K562 (cell line): ENCODE results near the gene R3HDM1. TPM values are rescaled to one million over a fixed set of nuclear protein-coding genes. Genes with fewer than 3 reads are reported as not detected.

Experiments used
- ATAC-seq: fragments of 200-7000 bp; cut with Tn5 transposase; 3 replicates; pipeline ENCODE4 v1.9.1; 2020; ENCODE audit warnings: moderate library complexity
- BruUV-seq: library from RNA; stranded (reverse); fragments of 400-500 nt; replicated peaks from 2 replicates; lab custom pipeline; 2021; lab: Mats Ljungman, UMichigan
- CTCF ChIA-PET: fragments of 300-600 bp; formaldehyde crosslinking; extraction: SDS; loops from one replicate; lab custom pipeline; 2021; ENCODE audit warnings: low intra/inter-chr PET ratio; lab: Yijun Ruan, JAX
- POLR2A ChIA-PET: fragments of 300-600, 350-650 bp; sonication (Branson Sonifier 250); formaldehyde crosslinking; extraction: SDS; loops from one replicate; lab custom pipeline; 2021; ENCODE audit warnings: antibody characterized with exemption, inconsistent platforms; lab: Yijun Ruan, JAX
- DNase-seq, 4 experiments: peaks; one replicate each; pipeline versions ENCODE4 v3.0.0 to v3.0.0-alpha.2; 2011 to 2018; ENCODE audit warnings: low spot score in 3 of 4, mixed read lengths in 3 of 4; ENCODE audit errors: extremely low read depth in 1 of 4
- FAIRE-seq: peaks from 2 replicates; lab custom pipeline; 2011; peaks lifted over from hg19 to GRCh38; lab: Jason Lieb, UNC
- H2AFZ ChIP-seq: 2 replicates; pipeline ENCODE4 v1.6.0; 2011; ENCODE audit warnings: low read depth, low read length, control low read depth, inconsistent platforms
- H3K27ac ChIP-seq: fragments of 200-600 bp; 3 replicates; pipeline ENCODE4 v1.8.0; 2011; ENCODE audit warnings: low read depth, mild to moderate bottlenecking, control low read depth, inconsistent platforms, low read length, moderate library complexity, mixed read lengths; ENCODE audit errors: extremely low read depth
- H3K27me3 ChIP-seq, 2 experiments: fragments of 300-600 bp in 1 of 2; 2 replicates in 1 of 2; 3 replicates in 1 of 2; pipeline versions ENCODE4 v1.6.0 to v1.8.0; 2011; ENCODE audit warnings: inconsistent platforms in 2 of 2, low read length in 2 of 2, mild to moderate bottlenecking in 1 of 2, mixed read lengths in 1 of 2, moderate library complexity in 1 of 2; ENCODE audit not compliant: control insufficient read depth in 2 of 2, insufficient read depth in 2 of 2
- H3K36me3 ChIP-seq: fragments of 300-600 bp; 3 replicates; pipeline ENCODE4 v1.8.0; 2011; ENCODE audit warnings: mild to moderate bottlenecking, low read length, inconsistent platforms; ENCODE audit not compliant: control insufficient read depth, insufficient read depth
- H3K4me1 ChIP-seq, 2 experiments: fragments of 200-600 bp in 1 of 2; replicated peaks in 1 of 2; 2 replicates in 1 of 2; 3 replicates in 1 of 2; pipeline versions ENCODE4 v1.5.1 to v1.8.0; 2011; ENCODE audit warnings: inconsistent platforms in 2 of 2, low read length in 2 of 2, mild to moderate bottlenecking in 1 of 2, mixed read lengths in 1 of 2, moderate library complexity in 1 of 2; ENCODE audit not compliant: control insufficient read depth in 2 of 2, insufficient read depth in 2 of 2
- H3K4me2 ChIP-seq: 2 replicates; pipeline ENCODE4 v1.6.1; 2011; ENCODE audit warnings: low read length, control low read depth, inconsistent platforms, mixed read lengths; ENCODE audit not compliant: insufficient read depth
- H3K4me3 ChIP-seq: fragments of 200-600 bp; sonication (generic), shearing (Covaris generic); 2 replicates; pipeline ENCODE4 v1.5.1; 2016; ENCODE audit warnings: control low read depth, inconsistent platforms
- H3K79me2 ChIP-seq: fragments of 200-600 bp; 3 replicates; pipeline ENCODE4 v1.8.0; 2011; ENCODE audit warnings: low read length, inconsistent platforms; ENCODE audit not compliant: control insufficient read depth, insufficient read depth
- H3K9ac ChIP-seq, 2 experiments: 2 replicates each; pipeline versions ENCODE4 v1.6.0 to v1.6.1; 2011; ENCODE audit warnings: low read depth in 2 of 2, low read length in 2 of 2, control low read depth in 1 of 2, inconsistent platforms in 1 of 2, mild to moderate bottlenecking in 1 of 2, mixed read lengths in 1 of 2; ENCODE audit not compliant: insufficient read depth in 1 of 2
- H3K9me1 ChIP-seq: one replicate; pipeline ENCODE4 v1.6.0; 2011; ENCODE audit warnings: inconsistent platforms, mild to moderate bottlenecking, low read length, moderate library complexity; ENCODE audit not compliant: control insufficient read depth, insufficient read depth
- H3K9me3 ChIP-seq: replicated peaks from 2 replicates; pipeline ENCODE4 v1.5.1; 2011; ENCODE audit warnings: low read depth, low read length, inconsistent platforms; ENCODE audit not compliant: control insufficient read depth, insufficient read depth
- H4K20me1 ChIP-seq: replicated peaks from 2 replicates; pipeline ENCODE4 v1.6.1; 2011; ENCODE audit warnings: low read length, inconsistent platforms, mixed read lengths; ENCODE audit not compliant: control insufficient read depth, insufficient read depth
- EHMT2 ChIP-seq: fragments of 450-650 bp; IDR thresholded peaks from 2 replicates; pipeline ENCODE4 v1.6.1; 2018; ENCODE audit warnings: antibody characterized with exemption
- GABPB1 ChIP-seq: sonication (generic); formaldehyde crosslinking; IDR thresholded peaks from 2 replicates; pipeline ENCODE4 v1.8.0; 2022; ENCODE audit warnings: mild to moderate bottlenecking, missing genetic modification reagents
- HIVEP1 ChIP-seq: fragments of 250-450 bp; sonication (Bioruptor Pico); IDR thresholded peaks from 2 replicates; pipeline ENCODE4 v1.4.0; 2020; ENCODE audit warnings: mild to moderate bottlenecking
- MAFG ChIP-seq: fragments of 450-650 bp; conservative IDR thresholded peaks from 2 replicates; pipeline ENCODE4 v1.6.1; 2016; ENCODE audit warnings: missing genetic modification characterization, missing compliant biosample characterization
- MCM7 ChIP-seq, 2 experiments: fragments of 450-650 bp; IDR thresholded peaks; 2 replicates each; pipeline ENCODE4 v1.6.1; 2016 to 2018
- NFE2L1 ChIP-seq: fragments of 450-650 bp; IDR thresholded peaks from 2 replicates; pipeline ENCODE4 v1.6.1; 2016; ENCODE audit warnings: missing genetic modification characterization, low read depth, mild to moderate bottlenecking, missing compliant biosample characterization, moderate library complexity, borderline replicate concordance
- NFIX ChIP-seq: fragments of 250-450 bp; sonication (Bioruptor Pico); IDR thresholded peaks from 2 replicates; pipeline ENCODE4 v1.4.0; 2020; ENCODE audit warnings: low read depth, mild to moderate bottlenecking, moderate library complexity
- PCBP1 ChIP-seq: fragments of 200-400 bp; formaldehyde crosslinking; IDR thresholded peaks from 2 replicates; pipeline ENCODE4 v1.6.1; 2018; ENCODE audit warnings: mild to moderate bottlenecking, low read depth, low read length; ENCODE audit not compliant: poor library complexity, severe bottlenecking
- RBFOX2 ChIP-seq: fragments of 200-400 bp; formaldehyde crosslinking; IDR thresholded peaks from 2 replicates; pipeline ENCODE4 v1.6.1; 2017; ENCODE audit warnings: low read depth, mild to moderate bottlenecking, low read length, moderate library complexity
- RUNX1 ChIP-seq: sonication (generic); IDR thresholded peaks from 2 replicates; pipeline ENCODE4 v1.6.1; 2016; ENCODE audit warnings: antibody characterized with exemption, low read depth
- SMARCB1 ChIP-seq: IDR thresholded peaks from 2 replicates; pipeline ENCODE4 v1.6.1; 2011; ENCODE audit warnings: improper control_type of control experiment, low read depth; ENCODE audit not compliant: insufficient read length
- SNIP1 ChIP-seq: fragments of 450-650 bp; IDR thresholded peaks from 2 replicates; pipeline ENCODE4 v1.7.1; 2017; ENCODE audit warnings: low read depth, mild to moderate bottlenecking
- STAG1 ChIP-seq: sonication (generic); formaldehyde crosslinking; IDR thresholded peaks from 2 replicates; pipeline ENCODE4 v1.5.0; 2020; ENCODE audit warnings: missing genetic modification reagents, borderline replicate concordance
- TAF1 ChIP-seq: IDR thresholded peaks from 2 replicates; pipeline ENCODE4 v1.6.1; 2011; ENCODE audit warnings: mild to moderate bottlenecking, low read length, moderate library complexity; ENCODE audit not compliant: insufficient read depth, control insufficient read depth, severe bottlenecking; ENCODE audit errors: extremely low read depth
- TAF15 ChIP-seq: fragments of 200-400 bp; formaldehyde crosslinking; IDR thresholded peaks from 2 replicates; pipeline ENCODE4 v1.6.1; 2017; ENCODE audit warnings: mild to moderate bottlenecking, low read depth, low read length, moderate library complexity
- TEAD2 ChIP-seq: fragments of 450-650 bp; IDR thresholded peaks from 2 replicates; pipeline ENCODE4 v1.6.1; 2016; ENCODE audit warnings: missing genetic modification characterization, control low read depth, missing compliant biosample characterization
- ZFP1 ChIP-seq: fragments of 450-650 bp; formaldehyde crosslinking; IDR thresholded peaks from 2 replicates; pipeline ENCODE4 v1.4.0; 2020; ENCODE audit warnings: mild to moderate bottlenecking, mixed read lengths
- ZFP30 ChIP-seq: fragments of 250-450 bp; sonication (Bioruptor Pico); IDR thresholded peaks from 2 replicates; pipeline ENCODE4 v1.8.0; 2022; ENCODE audit warnings: moderate library complexity, mild to moderate bottlenecking, inconsistent platforms, borderline replicate concordance
- ZNF184 ChIP-seq: sonication (generic); formaldehyde crosslinking; IDR thresholded peaks from 2 replicates; pipeline ENCODE4 v1.5.0; 2020; ENCODE audit warnings: missing genetic modification reagents
- ZNF23 ChIP-seq: fragments of 250-450 bp; sonication (Bioruptor Pico); IDR thresholded peaks from 2 replicates; pipeline ENCODE4 v1.4.0; 2020; ENCODE audit warnings: mild to moderate bottlenecking
- WGBS: fragments of 100-300 bp; shearing (Covaris generic); methylation state at CpG from one replicate; pipeline ENCODE4 v1.1.6; 2016; ENCODE audit warnings: low coverage, mixed read lengths; ENCODE audit not compliant: insufficient coverage; ENCODE audit errors: missing lambda C conversion rate; 5-methylcytosine and 5-hydroxymethylcytosine counted together
- in situ Hi-C: fragments of 300-500 bp; cut with MboI; formaldehyde crosslinking; loops from 4 replicates; pipeline ENCODE4 v1.15.0; 2018; ENCODE audit warnings: inconsistent platforms, mixed read lengths
- intact Hi-C: fragments of 100-400 bp; cut with micrococcal nuclease; formaldehyde crosslinking; loops from 2 replicates; pipeline ENCODE4 v1.14.2; 2022
- polyA plus RNA-seq, 8 experiments: library from polyadenylated mRNA; depleted of rRNA in 4 of 8; stranded (reverse) in 5 of 8; unstranded in 3 of 8; fragments of >200 nt; fragmentation: Nextera tagmentation in 2 of 8; fragmentation: Illumina TruSeq in 1 of 8; extraction: Ambion mirVana in 2 of 8; extraction: Trizol in 1 of 8; gene quantifications; 2 replicates each; pipeline versions ENCODE4 v1.2.1 to v1.2.3, GENCODE V29; 2011 to 2014; ENCODE audit warnings: inconsistent platforms in 1 of 8, missing spikeins in 1 of 8
- total RNA-seq, 7 experiments: library from RNA; depleted of rRNA in 6 of 7; stranded (reverse); fragments of >200 nt in 6 of 7; fragmentation: Illumina TruSeq in 2 of 7; extraction: Trizol in 2 of 7; gene quantifications; 2 replicates each; pipeline versions ENCODE4 v1.2.1 to v1.2.3, GENCODE V29; 2011 to 2021; ENCODE audit warnings: low replicate concordance in 1 of 7
- TF ChIP-seq, protein P1 (sequence below): sonication (generic); formaldehyde crosslinking; IDR thresholded peaks from 2 replicates; pipeline ENCODE4 v1.5.0; 2020; ENCODE audit warnings: missing genetic modification reagents
- TF ChIP-seq, protein P2 (sequence below): fragments of 450-650 bp; IDR thresholded peaks from 2 replicates; pipeline ENCODE4 v1.6.1; 2018; ENCODE audit warnings: mild to moderate bottlenecking, low read depth; ENCODE audit not compliant: partially characterized antibody
- TF ChIP-seq, protein P3 (sequence below): sonication (generic); formaldehyde crosslinking; IDR thresholded peaks from 2 replicates; pipeline ENCODE4 v1.9.0; 2022; ENCODE audit warnings: mild to moderate bottlenecking, missing genetic modification reagents

The R3HDM1 gene
- total and polyA plus RNA-seq, 9 of the 15 experiments (the other 6 are each of a cell fraction or from before 2014, with no cell fraction given) = 12.4 to 89.4 (median 31.0) TPM

DNA sequence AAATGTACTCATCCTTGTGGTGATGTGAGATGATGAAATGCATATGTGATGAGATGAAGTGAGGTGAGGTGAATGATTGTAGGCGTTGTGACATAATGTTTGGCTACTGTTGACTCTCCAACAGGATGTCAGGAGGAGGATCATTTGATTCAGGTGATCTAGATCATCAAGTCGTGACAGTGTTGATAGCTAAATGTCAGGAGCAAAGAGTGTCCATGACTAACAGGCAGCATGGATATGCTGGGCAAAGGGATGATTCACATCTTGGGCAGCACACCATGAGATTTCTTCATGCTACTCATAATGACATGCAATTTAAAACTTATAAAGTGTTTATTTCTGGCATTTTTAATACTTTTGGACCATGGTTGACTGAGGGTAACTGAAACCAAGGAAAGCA lies 170.2 kb downstream of the R3HDM1 start (continued):
- TF ChIP-seq MAFG (tag) (no peak), TEAD2 (tag) (no peak), SMARCB1 (no peak), ZFP1 (no peak), TAF1 (no peak), STAG1 (no peak)
- TF ChIP-seq, protein P1, sequence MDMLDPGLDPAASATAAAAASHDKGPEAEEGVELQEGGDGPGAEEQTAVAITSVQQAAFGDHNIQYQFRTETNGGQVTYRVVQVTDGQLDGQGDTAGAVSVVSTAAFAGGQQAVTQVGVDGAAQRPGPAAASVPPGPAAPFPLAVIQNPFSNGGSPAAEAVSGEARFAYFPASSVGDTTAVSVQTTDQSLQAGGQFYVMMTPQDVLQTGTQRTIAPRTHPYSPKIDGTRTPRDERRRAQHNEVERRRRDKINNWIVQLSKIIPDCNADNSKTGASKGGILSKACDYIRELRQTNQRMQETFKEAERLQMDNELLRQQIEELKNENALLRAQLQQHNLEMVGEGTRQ (CRISPR knock-in tag) = no peak

DNA sequence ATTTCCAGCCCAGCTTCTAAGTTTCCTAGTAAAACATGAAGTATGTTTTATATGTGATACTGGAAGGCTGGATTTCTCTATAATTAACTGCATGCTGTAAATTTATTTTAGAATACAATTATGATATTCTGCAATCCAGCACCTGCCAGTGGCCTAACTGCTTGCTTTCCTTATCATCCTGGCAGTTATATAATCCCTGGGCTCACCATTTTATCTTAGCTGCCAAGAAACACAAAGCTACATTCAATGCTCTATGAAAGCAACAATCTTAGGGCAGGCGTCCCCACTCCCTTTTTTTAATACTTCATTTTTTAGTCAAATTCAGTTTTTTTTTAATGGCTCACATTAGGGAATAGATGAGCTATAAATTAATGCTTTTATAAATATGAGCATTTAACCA lies 172.0 kb downstream of the R3HDM1 start:
- no peak overlapping the region for H3K4me3 ChIP-seq
- WGBS = 44% methylated on average over 1 of the region's 1 CpG
- peaks cover 5% of the 10 kb centered on the region; the same call in 1 of the 3 replicates for H3K36me3 ChIP-seq
- DNase-seq (no peak), FAIRE-seq (no peak), ATAC-seq (no peak)
- no peak overlapping the region for H3K9ac ChIP-seq
- no peaks in the 10 kb centered on the region for H3K9me1 ChIP-seq
- H3K4me1 ChIP-seq = no peaks in the 10 kb centered on the region
- no peaks in the 10 kb centered on the region for H3K79me2 ChIP-seq
- in situ Hi-C loops = no loop called here
- no peaks in the 10 kb centered on the region; the same call in 1 of the 2 replicates for H4K20me1 ChIP-seq
- no peak overlapping the region for H2AFZ ChIP-seq
- H3K27ac ChIP-seq = no peak overlapping the region
- no peak overlapping the region for H3K4me2 ChIP-seq
- ChIA-PET POLR2A (no interaction called here), CTCF (no interaction called here)
- no TSS peak for BruUV-seq
- no peaks in the 10 kb centered on the region; the same call in 1 of the 2 replicates for H3K9me3 ChIP-seq
- H3K27me3 ChIP-seq = no peaks in the 10 kb centered on the region
- intact Hi-C loops = no loop called here
- TF ChIP-seq ZNF23 (CRISPR knock-in tag) (no peak), HIVEP1 (no peak), RBFOX2 (no peak), GABPB1 (no peak), MCM7 (IDR thresholded peaks at IDR 0.05) (no peak), NFE2L1 (no peak), SNIP1 (no peak), PCBP1 (no peak), TAF15 (no peak), ZFP30 (CRISPR knock-in tag) (no peak), NFIX (CRISPR knock-in tag) (no peak), EHMT2 (no peak), ZNF184 (no peak), RUNX1 (no peak)
- TF ChIP-seq, protein P2, sequence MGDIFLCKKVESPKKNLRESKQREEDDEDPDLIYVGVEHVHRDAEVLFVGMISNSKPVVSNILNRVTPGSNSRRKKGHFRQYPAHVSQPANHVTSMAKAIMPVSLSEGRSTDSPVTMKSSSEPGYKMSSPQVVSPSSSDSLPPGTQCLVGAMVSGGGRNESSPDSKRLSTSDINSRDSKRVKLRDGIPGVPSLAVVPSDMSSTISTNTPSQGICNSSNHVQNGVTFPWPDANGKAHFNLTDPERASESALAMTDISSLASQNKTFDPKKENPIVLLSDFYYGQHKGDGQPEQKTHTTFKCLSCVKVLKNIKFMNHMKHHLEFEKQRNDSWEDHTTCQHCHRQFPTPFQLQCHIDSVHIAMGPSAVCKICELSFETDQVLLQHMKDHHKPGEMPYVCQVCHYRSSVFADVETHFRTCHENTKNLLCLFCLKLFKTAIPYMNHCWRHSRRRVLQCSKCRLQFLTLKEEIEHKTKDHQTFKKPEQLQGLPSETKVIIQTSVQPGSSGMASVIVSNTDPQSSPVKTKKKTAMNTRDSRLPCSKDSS = no peak
- TF ChIP-seq, protein P3, sequence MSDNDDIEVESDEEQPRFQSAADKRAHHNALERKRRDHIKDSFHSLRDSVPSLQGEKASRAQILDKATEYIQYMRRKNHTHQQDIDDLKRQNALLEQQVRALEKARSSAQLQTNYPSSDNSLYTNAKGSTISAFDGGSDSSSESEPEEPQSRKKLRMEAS = no peak
